ENCODE measurements around the gene PPAN.

Gene PPAN

DNA sequence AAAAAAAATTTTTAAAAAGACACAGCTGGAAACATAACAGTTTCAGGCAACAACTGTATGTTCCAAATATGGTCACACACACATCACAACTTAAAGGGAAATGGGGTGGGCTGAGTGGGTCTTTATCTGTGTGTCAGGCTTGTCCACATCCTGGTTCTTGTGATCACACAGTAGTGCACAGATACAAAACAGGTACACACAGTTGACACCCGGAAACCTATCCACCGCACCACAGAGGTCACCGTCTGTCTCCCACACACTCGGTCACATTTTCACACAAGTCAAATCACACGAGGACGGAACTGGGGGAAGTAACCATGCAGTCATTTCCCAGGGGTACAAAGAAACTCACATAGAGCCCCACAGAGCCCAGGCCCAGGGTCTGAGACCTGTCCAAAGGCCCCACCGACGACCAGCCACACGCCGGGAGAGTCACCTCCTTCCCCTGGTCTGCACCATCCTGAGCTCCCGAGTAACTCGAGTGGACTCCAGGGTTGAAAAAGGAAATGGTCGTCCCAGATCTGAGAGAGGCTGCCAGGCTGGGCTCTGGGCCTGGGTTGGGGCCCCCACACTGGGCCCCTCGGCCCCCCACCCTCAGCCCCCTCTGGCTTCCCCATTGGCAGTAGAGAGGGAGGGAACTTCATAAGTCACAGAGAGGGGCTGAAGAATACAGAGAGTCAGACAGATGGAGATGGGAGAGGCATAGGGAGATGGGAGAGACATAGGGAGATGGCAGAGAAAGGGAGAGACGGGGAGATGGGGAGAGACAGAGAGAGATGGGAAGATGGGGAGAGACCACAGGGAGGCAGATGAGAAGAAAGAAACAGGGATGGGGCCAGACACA, 1.3 kb upstream of the PPAN start:
- H3K36me3 ChIP-seq = peaks cover 27% of the 10 kb centered on the region
- H3K27me3 ChIP-seq (ENCODE audit: insufficient read depth, low read depth, severe bottlenecking) = no peaks in the 10 kb centered on the region
- H3K9me3 ChIP-seq (ENCODE audit: severe bottlenecking) = no peaks in the 10 kb centered on the region
- DNase-seq = no peak
- no peak overlapping the region for H3K27ac ChIP-seq
- H3K4me3 ChIP-seq (ENCODE audit: low read depth, low read length) = no peak overlapping the region
- TF ChIP-seq, protein P1, sequence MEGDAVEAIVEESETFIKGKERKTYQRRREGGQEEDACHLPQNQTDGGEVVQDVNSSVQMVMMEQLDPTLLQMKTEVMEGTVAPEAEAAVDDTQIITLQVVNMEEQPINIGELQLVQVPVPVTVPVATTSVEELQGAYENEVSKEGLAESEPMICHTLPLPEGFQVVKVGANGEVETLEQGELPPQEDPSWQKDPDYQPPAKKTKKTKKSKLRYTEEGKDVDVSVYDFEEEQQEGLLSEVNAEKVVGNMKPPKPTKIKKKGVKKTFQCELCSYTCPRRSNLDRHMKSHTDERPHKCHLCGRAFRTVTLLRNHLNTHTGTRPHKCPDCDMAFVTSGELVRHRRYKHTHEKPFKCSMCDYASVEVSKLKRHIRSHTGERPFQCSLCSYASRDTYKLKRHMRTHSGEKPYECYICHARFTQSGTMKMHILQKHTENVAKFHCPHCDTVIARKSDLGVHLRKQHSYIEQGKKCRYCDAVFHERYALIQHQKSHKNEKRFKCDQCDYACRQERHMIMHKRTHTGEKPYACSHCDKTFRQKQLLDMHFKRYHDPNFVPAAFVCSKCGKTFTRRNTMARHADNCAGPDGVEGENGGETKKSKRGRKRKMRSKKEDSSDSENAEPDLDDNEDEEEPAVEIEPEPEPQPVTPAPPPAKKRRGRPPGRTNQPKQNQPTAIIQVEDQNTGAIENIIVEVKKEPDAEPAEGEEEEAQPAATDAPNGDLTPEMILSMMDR (IDR thresholded peaks at IDR 0.05; ENCODE audit: low read depth, low read length) = no peak

DNA sequence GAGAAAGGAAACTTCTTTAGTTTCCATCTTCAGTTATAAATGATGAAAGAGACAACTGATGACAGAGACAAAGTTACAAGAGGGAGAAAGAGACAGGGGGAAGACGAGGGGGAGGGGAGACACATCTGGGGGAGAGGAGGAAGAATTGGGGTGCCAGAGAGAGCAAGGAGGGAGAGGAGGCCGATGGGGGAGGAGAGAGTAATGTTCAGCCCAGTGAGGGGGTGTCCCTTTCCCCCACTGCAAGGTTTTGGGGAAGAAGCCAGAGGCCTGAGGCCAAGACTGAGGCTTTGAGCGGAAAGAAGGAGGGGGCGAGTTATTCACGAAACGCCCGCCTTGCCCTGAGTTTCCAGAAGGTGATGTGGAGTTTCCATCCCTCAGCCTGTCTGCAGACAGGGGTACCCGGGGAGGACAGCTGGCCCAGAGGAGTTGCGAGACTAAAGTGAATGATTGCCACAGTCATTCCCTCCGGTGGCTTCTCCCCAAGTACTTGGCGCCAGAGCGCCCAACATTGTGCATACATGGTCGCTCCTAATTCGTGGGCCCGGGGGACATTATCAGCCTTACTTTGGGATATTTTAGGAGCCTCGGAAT, 558 bp upstream of the PPAN start:
- Histone ChIP-seq H3K4me3 (ENCODE audit: low read depth, low read length) (no peak overlapping the region), H3K27me3 (ENCODE audit: insufficient read depth, low read depth, severe bottlenecking) (no peaks in the 10 kb centered on the region), H3K27ac (no peak overlapping the region; the same call in 1 of the 2 replicates), H3K9me3 (ENCODE audit: severe bottlenecking) (no peaks in the 10 kb centered on the region), H3K36me3 (peaks cover 34% of the 10 kb centered on the region)
- TF ChIP-seq, protein P1 (IDR thresholded peaks at IDR 0.05; ENCODE audit: low read depth, low read length) = no peak
- no peak for DNase-seq

DNA sequence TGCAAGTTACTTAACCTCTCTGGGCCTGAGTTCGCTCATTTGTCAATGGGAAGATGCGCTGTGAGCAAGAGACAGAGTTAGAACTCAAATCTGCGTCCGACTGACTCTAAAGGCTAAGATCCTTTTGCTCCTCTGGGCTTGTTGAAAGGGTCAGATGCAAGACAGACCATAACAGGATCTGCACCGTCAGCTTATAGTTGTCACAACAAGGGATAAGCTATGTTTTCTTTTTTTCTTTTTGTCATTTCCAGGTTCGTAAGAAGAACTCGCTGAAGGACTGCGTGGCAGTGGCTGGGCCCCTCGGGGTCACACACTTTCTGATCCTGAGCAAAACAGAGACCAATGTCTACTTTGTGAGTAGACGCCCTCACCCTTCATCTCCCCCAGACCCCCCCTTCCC, 1.1 kb downstream of the PPAN start:
- peaks cover 44% of the 10 kb centered on the region for H3K36me3 ChIP-seq
- no peak for DNase-seq

DNA sequence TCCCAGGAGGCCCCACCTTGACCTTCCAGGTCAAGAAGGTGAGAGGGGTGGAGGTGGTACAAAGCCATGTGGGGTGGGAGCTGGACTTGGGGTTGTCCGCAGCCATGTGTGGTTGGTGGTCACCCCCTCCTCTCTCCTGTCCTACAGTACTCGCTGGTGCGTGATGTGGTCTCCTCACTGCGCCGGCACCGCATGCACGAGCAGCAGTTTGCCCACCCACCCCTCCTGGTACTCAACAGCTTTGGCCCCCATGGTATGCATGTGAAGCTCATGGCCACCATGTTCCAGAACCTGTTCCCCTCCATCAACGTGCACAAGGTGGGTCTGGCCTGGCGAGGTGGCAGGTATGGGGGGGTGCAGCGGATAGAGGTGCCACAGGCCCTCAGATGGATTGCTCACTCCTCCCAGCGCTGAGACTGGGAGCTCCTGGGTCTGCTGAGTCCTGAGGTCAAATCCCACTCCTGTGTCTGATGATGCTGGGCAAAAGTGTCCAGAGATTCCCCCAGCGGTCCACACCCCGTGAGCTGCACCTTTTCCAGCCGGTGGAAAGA, 1.7 kb downstream of the PPAN start:
- H3K9me3 ChIP-seq (ENCODE audit: severe bottlenecking) = no peaks in the 10 kb centered on the region
- no peak overlapping the region for H3K27ac ChIP-seq
- H3K27me3 ChIP-seq (ENCODE audit: insufficient read depth, low read depth, severe bottlenecking) = no peaks in the 10 kb centered on the region
- no peak overlapping the region for H3K4me3 ChIP-seq (ENCODE audit: low read depth, low read length)
- peaks cover 44% of the 10 kb centered on the region for H3K36me3 ChIP-seq
- TF ChIP-seq, protein P1 (IDR thresholded peaks at IDR 0.05; ENCODE audit: low read depth, low read length) = no peak
- no peak for DNase-seq

More for the DNA sequence above, 1.1 kb downstream of the PPAN start:
- peak overlapping the region; percentile 85; the same call in 1 of the 2 replicates for H3K27ac ChIP-seq
- H3K4me3 ChIP-seq (ENCODE audit: low read depth, low read length) = peak overlapping the region; percentile 88
- H3K9me3 ChIP-seq (ENCODE audit: severe bottlenecking) = no peaks in the 10 kb centered on the region
- H3K27me3 ChIP-seq (ENCODE audit: insufficient read depth, low read depth, severe bottlenecking) = no peaks in the 10 kb centered on the region
- TF ChIP-seq, protein P1 (IDR thresholded peaks at IDR 0.05; ENCODE audit: low read depth, low read length) = no peak

DNA sequence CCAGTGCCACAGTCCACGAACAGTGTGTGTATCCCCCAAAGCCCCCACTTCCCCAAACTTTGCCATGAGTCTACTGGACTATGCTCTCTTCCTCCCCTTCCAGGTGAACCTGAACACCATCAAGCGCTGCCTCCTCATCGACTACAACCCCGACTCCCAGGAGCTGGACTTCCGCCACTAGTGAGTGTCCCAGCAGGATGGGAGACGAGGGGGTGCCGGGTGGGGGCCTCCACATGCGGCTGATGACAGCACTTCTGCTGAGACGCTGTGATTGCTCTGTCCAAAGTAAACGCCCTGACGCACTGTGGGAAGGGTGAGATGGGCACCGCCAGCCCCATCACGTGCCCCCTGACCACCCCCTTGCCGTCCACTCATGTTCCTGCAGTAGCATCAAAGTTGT, 3.4 kb downstream of the PPAN start:
- H3K4me3 ChIP-seq (ENCODE audit: low read depth, low read length) = no peak overlapping the region
- DNase-seq = no peak
- H3K36me3 ChIP-seq = peaks cover 52% of the 10 kb centered on the region
- H3K27ac ChIP-seq = no peak overlapping the region
- TF ChIP-seq, protein P1 (IDR thresholded peaks at IDR 0.05; ENCODE audit: low read depth, low read length) = no peak
- no peaks in the 10 kb centered on the region for H3K9me3 ChIP-seq (ENCODE audit: severe bottlenecking)
- no peaks in the 10 kb centered on the region for H3K27me3 ChIP-seq (ENCODE audit: insufficient read depth, low read depth, severe bottlenecking)

All from WERI-Rb-1 (cell line).